Stomach (tissue), 9 donors: ENCODE data around the gene TMEM37. TPM values are rescaled to one million over a fixed set of nuclear protein-coding genes. Genes with fewer than 3 reads are reported as not detected.

ENCODE experiments used
- DNase-seq, 2 donors: peaks; one replicate each; pipeline versions ENCODE4 v3.0.0 to v3.0.0-alpha.2; 2013 to 2019
- H3K27ac ChIP-seq, 5 donors: fragments of 200-600 bp in 4 of 5; sonication (generic) in 4 of 5; one replicate each; pipeline ENCODE4 v1.5.1; 2013 to 2019; ENCODE audit warnings: mild to moderate bottlenecking in 1 of 5, moderate library complexity in 1 of 5
- H3K27me3 ChIP-seq, 3 donors: fragments of 200-600 bp; sonication (generic); one replicate each; pipeline ENCODE4 v1.5.1; 2017 to 2019; ENCODE audit warnings: mixed run types in 1 of 3
- H3K36me3 ChIP-seq, 4 donors: fragments of 200-600 bp; sonication (generic); 1 replicate in 3 of 4; 2 replicates in 1 of 4; pipeline ENCODE4 v1.5.1; 2016 to 2019
- H3K4me1 ChIP-seq, 4 donors: fragments of 200-600 bp; sonication (generic); one replicate each; pipeline ENCODE4 v1.5.1; 2016 to 2019
- H3K4me3 ChIP-seq, 4 donors: fragments of 200-600 bp; sonication (generic) in 3 of 4; one replicate each; pipeline ENCODE4 v1.5.1; 2016 to 2019; ENCODE audit warnings: mild to moderate bottlenecking in 1 of 4
- H3K9me3 ChIP-seq, 4 donors: fragments of 200-600 bp; sonication (generic); one replicate each; pipeline ENCODE4 v1.5.1; 2016 to 2019
- EP300 ChIP-seq: sonication (generic); formaldehyde crosslinking; IDR thresholded peaks from one replicate; pipeline ENCODE4 v1.6.1; 2017; ENCODE audit warnings: antibody characterized with exemption
- POLR2A ChIP-seq, 4 donors: fragments of 450-650 bp; IDR thresholded peaks; one replicate each; pipeline ENCODE4 v1.6.1; 2016; ENCODE audit warnings: antibody characterized with exemption in 4 of 4, control low read depth in 2 of 4, mild to moderate bottlenecking in 1 of 4, moderate library complexity in 1 of 4
- POLR2AphosphoS5 ChIP-seq, 3 donors: sonication (generic); formaldehyde crosslinking; IDR thresholded peaks; one replicate each; pipeline ENCODE4 v1.6.1; 2016; ENCODE audit warnings: antibody characterized with exemption in 3 of 3
- WGBS, 5 donors: extraction: QIAGEN DNeasy Blood & Tissue Kit in 3 of 5; methylation state at CpG; one replicate each; pipeline versions ENCODE4 v1.1.5 to v1.1.7; 2013 to 2018; 5-methylcytosine and 5-hydroxymethylcytosine counted together
- intact Hi-C: fragments of 100-400 bp; cut with DNase I; formaldehyde crosslinking; loops from one replicate; pipeline ENCODE4 v1.15.1; 2023; ENCODE audit warnings: low total_unique reads
- polyA plus RNA-seq, 3 donors: library from polyadenylated mRNA; stranded (reverse); fragments of 200-250 nt; gene quantifications; one replicate each; pipeline ENCODE4 v1.2.3, GENCODE V29; 2013
- total RNA-seq, 5 donors: library from RNA; depleted of rRNA; stranded (reverse); fragments of >200 nt; gene quantifications; one replicate each; pipeline versions ENCODE4 v1.1.0 to v1.2.3, GENCODE V29; 2014 to 2016
- TF ChIP-seq, protein P1 (sequence below), 7 experiments: fragments of 450-650 bp in 4 of 7; fragments of 200-600 bp in 3 of 7; sonication (generic) in 3 of 7; IDR thresholded peaks; one replicate each; pipeline ENCODE4 v1.5.1; 2016 to 2019; ENCODE audit warnings: antibody characterized with exemption in 7 of 7, control low read depth in 2 of 7, mild to moderate bottlenecking in 1 of 7
- donor health status: healthy with polysubstance abuse.
- donor health status: Bipolar disorder and iron deficiency.
- donor health status: healthy.

Gene TMEM37
- total and polyA plus RNA-seq, 8 donors, result 5.7 to 27.8 (median 15.9) TPM; not detected in 1

DNA sequence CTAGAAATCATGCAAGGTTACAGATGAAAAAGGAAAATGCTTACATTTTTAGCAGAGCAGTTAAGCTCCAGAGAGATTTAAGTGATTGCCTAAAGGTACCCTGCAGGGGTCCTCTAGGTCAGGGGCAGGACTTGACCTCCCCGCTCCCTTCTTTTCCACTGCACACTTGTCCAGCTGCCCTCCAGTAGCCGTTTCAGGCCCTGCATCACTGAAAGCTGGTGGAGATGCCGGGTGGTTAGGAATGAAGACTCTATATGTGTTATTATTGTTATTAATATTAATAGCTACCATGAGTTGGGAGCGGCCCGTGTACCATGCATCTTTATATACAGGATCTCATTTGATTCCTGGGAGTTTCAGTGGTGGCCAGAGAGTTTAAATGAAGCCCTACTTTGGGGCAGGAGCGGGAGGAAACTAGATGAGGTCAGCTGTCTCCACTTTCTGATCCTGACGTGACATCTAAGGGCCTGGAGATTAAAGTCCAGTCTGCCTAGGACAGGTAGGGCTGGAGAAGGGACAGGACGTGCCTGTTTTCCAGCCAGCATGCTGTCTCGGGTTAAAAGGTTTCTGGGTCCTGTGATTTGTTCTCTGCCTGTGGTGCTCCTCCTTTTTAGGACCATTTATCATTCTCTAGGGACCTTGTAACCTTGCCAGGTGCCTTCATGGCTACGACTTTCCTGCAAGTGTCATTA, 2.1 kb downstream of the TMEM37 start:
- Histone ChIP-seq H3K9me3 (no peaks in the 10 kb centered on the region), H3K36me3 (peaks cover 0 to 21% (median 12%) of the 10 kb centered on the region in 4 donors), H3K27me3 (peaks cover 0 to 24% (median 0%) of the 10 kb centered on the region in 3 donors), H3K4me3 (peak overlapping the region in 1 of 4 donors; percentile 73), H3K27ac (peak overlapping the region in 2 of 5 donors; percentile 89 to 91), H3K4me1 (peaks cover 12 to 62% (median 51%) of the 10 kb centered on the region in 4 donors)
- TF ChIP-seq POLR2A (IDR thresholded peaks at IDR 0.05) (no peak), POLR2AphosphoS5 (IDR thresholded peaks at IDR 0.05) (peak in 1 of 3 donors; percentile 19)
- no peak for DNase-seq
- 67 to 84% (median 74%) methylated on average over 10 of the region's 10 CpGs for WGBS, 5 donors
- intact Hi-C loops, result no loop called here

DNA sequence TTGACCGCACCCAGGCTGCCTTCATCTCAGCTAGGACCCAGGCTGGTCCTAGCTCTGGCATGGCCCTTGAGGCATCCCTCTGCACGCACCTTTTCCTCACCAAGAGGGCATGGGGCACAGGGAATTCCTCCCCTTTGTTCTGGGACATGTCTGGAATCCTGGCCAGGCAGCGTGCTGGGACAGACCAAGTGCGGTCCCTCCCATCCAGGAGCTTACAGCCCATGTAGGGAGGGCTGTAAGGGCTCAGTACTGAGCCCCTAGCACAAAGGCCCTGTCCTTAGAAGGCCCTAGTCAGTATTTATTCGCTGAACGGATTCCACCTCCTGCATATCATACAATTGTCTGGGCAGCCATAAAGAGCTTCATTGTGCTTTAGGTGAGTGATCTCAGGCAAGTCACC, 3.0 kb downstream of the TMEM37 start:
- no peak for DNase-seq
- H3K4me3 ChIP-seq, result no peak overlapping the region

DNA sequence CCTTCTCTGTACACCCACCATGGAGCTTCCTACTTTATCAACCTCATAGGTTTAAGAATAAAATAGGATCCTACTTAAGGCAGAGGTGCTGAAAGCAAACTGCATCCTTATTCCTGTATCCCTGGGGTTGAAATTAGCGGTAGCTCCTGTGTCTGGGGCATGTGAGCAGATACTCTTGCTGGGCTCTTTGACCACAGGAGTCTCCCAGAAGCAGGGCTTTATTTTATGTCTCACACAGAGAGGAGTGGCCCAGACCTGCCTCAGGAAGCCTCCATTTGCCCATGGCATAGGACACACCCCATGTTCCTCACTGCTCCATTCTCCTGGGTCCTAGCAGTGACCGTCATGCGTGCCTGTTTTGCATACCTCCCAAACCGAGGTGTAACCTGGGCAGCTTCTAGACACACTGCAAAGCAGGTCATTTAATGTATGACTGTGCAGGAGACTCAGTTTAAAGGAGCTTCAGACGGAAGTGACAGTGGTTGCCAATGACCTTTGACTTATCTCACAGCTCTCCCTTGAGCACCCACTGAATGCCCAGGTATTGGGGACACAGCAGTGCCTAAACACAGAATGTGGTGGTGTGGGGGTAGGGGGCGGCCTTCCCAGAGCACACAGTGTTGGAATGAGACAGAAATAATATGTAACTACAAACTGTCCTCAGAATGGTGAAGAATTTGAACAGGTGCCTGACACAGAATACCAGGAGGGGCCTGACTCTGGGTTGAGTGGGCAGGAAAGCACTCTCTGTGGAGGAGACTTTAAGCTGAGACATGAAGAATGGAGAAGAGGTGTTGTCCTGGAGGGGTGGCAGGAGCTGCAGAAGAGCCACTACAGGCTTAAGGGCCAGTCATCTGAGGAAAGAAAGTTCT, 3.7 kb downstream of the TMEM37 start:
- 67 to 81% (median 68%) methylated on average over 6 of the region's 6 CpGs for WGBS, 5 donors
- H3K4me3 ChIP-seq, result no peak overlapping the region
- H3K4me1 ChIP-seq, result peaks cover 7 to 53% (median 46%) of the 10 kb centered on the region in 4 donors
- no peaks in the 10 kb centered on the region for H3K9me3 ChIP-seq
- TF ChIP-seq POLR2AphosphoS5 (IDR thresholded peaks at IDR 0.05) (no peak), POLR2A (IDR thresholded peaks at IDR 0.05) (no peak), EP300 (no peak)
- TF ChIP-seq, protein P1, sequence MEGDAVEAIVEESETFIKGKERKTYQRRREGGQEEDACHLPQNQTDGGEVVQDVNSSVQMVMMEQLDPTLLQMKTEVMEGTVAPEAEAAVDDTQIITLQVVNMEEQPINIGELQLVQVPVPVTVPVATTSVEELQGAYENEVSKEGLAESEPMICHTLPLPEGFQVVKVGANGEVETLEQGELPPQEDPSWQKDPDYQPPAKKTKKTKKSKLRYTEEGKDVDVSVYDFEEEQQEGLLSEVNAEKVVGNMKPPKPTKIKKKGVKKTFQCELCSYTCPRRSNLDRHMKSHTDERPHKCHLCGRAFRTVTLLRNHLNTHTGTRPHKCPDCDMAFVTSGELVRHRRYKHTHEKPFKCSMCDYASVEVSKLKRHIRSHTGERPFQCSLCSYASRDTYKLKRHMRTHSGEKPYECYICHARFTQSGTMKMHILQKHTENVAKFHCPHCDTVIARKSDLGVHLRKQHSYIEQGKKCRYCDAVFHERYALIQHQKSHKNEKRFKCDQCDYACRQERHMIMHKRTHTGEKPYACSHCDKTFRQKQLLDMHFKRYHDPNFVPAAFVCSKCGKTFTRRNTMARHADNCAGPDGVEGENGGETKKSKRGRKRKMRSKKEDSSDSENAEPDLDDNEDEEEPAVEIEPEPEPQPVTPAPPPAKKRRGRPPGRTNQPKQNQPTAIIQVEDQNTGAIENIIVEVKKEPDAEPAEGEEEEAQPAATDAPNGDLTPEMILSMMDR (IDR thresholded peaks at IDR 0.05), result no peak
- H3K36me3 ChIP-seq, result peaks cover 0 to 28% (median 14%) of the 10 kb centered on the region in 4 donors
- intact Hi-C loops, result no loop called here
- H3K27ac ChIP-seq, result peak overlapping the region in 2 of 5 donors; percentile 36 to 91
- peaks cover 0 to 24% (median 0%) of the 10 kb centered on the region in 3 donors for H3K27me3 ChIP-seq
- DNase-seq, result no peak

More for the DNA sequence above, 3.0 kb downstream of the TMEM37 start:
- 64 to 74% (median 73%) methylated on average over 6 of the region's 6 CpGs for WGBS, 5 donors
- peaks cover 0 to 24% (median 0%) of the 10 kb centered on the region in 3 donors for H3K27me3 ChIP-seq
- peak overlapping the region in 2 of 5 donors; percentile 36 to 91 for H3K27ac ChIP-seq
- H3K4me1 ChIP-seq, result peaks cover 7 to 54% (median 46%) of the 10 kb centered on the region in 4 donors
- TF ChIP-seq EP300 (no peak), POLR2A (IDR thresholded peaks at IDR 0.05) (no peak), POLR2AphosphoS5 (IDR thresholded peaks at IDR 0.05) (no peak)
- TF ChIP-seq, protein P1 (IDR thresholded peaks at IDR 0.05), result no peak
- H3K9me3 ChIP-seq, result no peaks in the 10 kb centered on the region
- intact Hi-C loops, result no loop called here
- H3K36me3 ChIP-seq, result peaks cover 0 to 28% (median 14%) of the 10 kb centered on the region in 4 donors

DNA sequence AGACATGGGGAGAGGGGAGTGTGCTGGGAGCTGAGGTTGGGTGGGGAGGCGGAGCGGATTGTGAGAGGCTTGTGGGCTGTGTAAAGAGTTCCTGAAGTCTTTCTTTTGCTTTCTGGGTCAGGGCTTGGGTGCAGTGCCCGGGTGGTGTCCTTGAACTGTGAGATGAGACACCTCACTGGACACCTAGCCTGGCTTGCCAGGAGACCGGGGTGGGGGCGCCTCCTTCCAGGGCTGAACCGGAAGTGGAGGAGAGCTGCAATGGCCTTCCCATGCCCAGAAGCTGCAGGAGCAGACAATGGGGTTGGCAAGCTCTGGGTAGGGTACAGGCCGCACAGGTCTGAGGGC, 4.3 kb downstream of the TMEM37 start:
- Histone ChIP-seq H3K4me3 (no peak overlapping the region), H3K27ac (no peak overlapping the region), H3K9me3 (no peaks in the 10 kb centered on the region), H3K4me1 (peaks cover 7 to 54% (median 48%) of the 10 kb centered on the region in 4 donors), H3K36me3 (peaks cover 0 to 28% (median 14%) of the 10 kb centered on the region in 4 donors), H3K27me3 (peaks cover 0 to 19% (median 0%) of the 10 kb centered on the region in 3 donors)
- 68 to 86% (median 82%) methylated on average over 5 to 7 of the region's 7 CpGs for WGBS, 5 donors
- no peak for DNase-seq
- no peak for TF ChIP-seq EP300
- TF ChIP-seq POLR2AphosphoS5 (IDR thresholded peaks at IDR 0.05), result no peak
- TF ChIP-seq POLR2A (IDR thresholded peaks at IDR 0.05), result no peak
- TF ChIP-seq, protein P1 (IDR thresholded peaks at IDR 0.05), result no peak
- intact Hi-C loops, result no loop called here
